ENCODE measurements around the gene SLC16A9. TPM values are rescaled to one million over a fixed set of nuclear protein-coding genes. Genes with fewer than 3 reads are reported as not detected.

The SLC16A9 gene
- total RNA-seq, 1 experiment from 2014 or later: 0.13 TPM

DNA sequence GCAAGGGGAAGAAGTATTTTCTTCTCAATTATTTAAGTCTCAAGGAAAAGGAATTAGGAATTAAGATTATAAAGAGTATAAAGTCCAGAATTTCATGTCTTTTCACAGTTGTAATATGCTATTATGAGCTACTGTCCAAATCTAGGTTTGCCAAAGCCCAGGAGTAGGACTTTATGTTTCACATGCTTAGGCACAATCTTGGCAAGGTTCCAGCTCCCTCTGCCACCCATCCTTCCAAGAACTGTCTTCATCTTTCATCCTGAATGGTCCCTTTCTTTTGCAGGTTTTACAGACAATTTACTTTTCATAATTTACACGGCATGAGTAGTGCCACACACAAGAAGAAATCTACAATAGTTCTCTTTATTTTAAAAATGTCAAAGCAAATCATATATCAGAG, 29.5 kb downstream of the SLC16A9 start:
- POLR2A ChIA-PET: no interaction called here
- no TSS peak for BruUV-seq (replicated peaks)
- in situ Hi-C loops (cut with HindIII; ENCODE audit: low pct_unique_long_range_greater_than_20kb, low sequenced_read_pairs): no loop called here
- intact Hi-C loops (cut with micrococcal nuclease; ENCODE audit: unreplicated experiment): no loop called here
- no peak for TF ChIP-seq TCF7L2 (IDR thresholded peaks at IDR 0.05; ENCODE audit: low read depth, low read length)
- TF ChIP-seq, protein P1, sequence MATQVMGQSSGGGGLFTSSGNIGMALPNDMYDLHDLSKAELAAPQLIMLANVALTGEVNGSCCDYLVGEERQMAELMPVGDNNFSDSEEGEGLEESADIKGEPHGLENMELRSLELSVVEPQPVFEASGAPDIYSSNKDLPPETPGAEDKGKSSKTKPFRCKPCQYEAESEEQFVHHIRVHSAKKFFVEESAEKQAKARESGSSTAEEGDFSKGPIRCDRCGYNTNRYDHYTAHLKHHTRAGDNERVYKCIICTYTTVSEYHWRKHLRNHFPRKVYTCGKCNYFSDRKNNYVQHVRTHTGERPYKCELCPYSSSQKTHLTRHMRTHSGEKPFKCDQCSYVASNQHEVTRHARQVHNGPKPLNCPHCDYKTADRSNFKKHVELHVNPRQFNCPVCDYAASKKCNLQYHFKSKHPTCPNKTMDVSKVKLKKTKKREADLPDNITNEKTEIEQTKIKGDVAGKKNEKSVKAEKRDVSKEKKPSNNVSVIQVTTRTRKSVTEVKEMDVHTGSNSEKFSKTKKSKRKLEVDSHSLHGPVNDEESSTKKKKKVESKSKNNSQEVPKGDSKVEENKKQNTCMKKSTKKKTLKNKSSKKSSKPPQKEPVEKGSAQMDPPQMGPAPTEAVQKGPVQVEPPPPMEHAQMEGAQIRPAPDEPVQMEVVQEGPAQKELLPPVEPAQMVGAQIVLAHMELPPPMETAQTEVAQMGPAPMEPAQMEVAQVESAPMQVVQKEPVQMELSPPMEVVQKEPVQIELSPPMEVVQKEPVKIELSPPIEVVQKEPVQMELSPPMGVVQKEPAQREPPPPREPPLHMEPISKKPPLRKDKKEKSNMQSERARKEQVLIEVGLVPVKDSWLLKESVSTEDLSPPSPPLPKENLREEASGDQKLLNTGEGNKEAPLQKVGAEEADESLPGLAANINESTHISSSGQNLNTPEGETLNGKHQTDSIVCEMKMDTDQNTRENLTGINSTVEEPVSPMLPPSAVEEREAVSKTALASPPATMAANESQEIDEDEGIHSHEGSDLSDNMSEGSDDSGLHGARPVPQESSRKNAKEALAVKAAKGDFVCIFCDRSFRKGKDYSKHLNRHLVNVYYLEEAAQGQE (IDR thresholded peaks at IDR 0.05; ENCODE audit: insufficient read depth in 1 of 2, low read depth in 2 of 2, low read length in 1 of 2): no peak
- no peak for TF ChIP-seq POLR2AphosphoS5 (IDR thresholded peaks at IDR 0.05; ENCODE audit: low read depth, low read length)
- TF ChIP-seq SIN3A (IDR thresholded peaks at IDR 0.05; ENCODE audit: borderline replicate concordance, insufficient read depth, low read depth, low read length): no peak
- TF ChIP-seq CTCF (IDR thresholded peaks at IDR 0.05): no peak
- ATAC-seq: no peak
- CTCF ChIA-PET: no interaction called here
- Histone ChIP-seq H3K36me3 (ENCODE audit: control insufficient read depth, insufficient read depth, low read length) (no peaks in the 10 kb centered on the region), H3K27ac (ENCODE audit: low read length) (no peak overlapping the region), H3K9me3 (ENCODE audit: control insufficient read depth, insufficient read depth, low read depth, low read length) (no peaks in the 10 kb centered on the region), H3K27me3 (ENCODE audit: control insufficient read depth, insufficient read depth, low read length) (0 out of 2 replicates have a peak, but pooled peaks cover 2% of the 10 kb centered on the region), H3K4me3 (ENCODE audit: low read depth in 2 of 2, low read length in 2 of 2) (no peak overlapping the region), H3K4me1 (ENCODE audit: control insufficient read depth, insufficient read depth, low read length) (no peaks in the 10 kb centered on the region)
- DNase-seq (ENCODE audit: low read depth, low spot score): no peak

GRCh38 chr10:59678884-59679301, 30.8 kb downstream of the SLC16A9 start:
- no peaks in the 10 kb centered on the region for H3K9me3 ChIP-seq (ENCODE audit: control insufficient read depth, insufficient read depth, low read depth, low read length)
- ChIA-PET CTCF (no interaction called here), POLR2A (no interaction called here)
- ATAC-seq (no peak), DNase-seq (ENCODE audit: low read depth, low spot score) (no peak)
- H3K27ac ChIP-seq (ENCODE audit: low read length): no peak overlapping the region
- no peak overlapping the region for H3K4me3 ChIP-seq (ENCODE audit: low read depth in 2 of 2, low read length in 2 of 2)
- in situ Hi-C loops (cut with HindIII; ENCODE audit: low pct_unique_long_range_greater_than_20kb, low sequenced_read_pairs) (no loop called here), intact Hi-C loops (cut with micrococcal nuclease; ENCODE audit: unreplicated experiment) (no loop called here)
- no TSS peak for BruUV-seq (replicated peaks)
- no peaks in the 10 kb centered on the region for H3K4me1 ChIP-seq (ENCODE audit: control insufficient read depth, insufficient read depth, low read length)
- H3K36me3 ChIP-seq (ENCODE audit: control insufficient read depth, insufficient read depth, low read length): no peaks in the 10 kb centered on the region
- H3K27me3 ChIP-seq (ENCODE audit: control insufficient read depth, insufficient read depth, low read length): no peaks in the 10 kb centered on the region; the same call in 1 of the 2 replicates
- TF ChIP-seq TCF7L2 (IDR thresholded peaks at IDR 0.05; ENCODE audit: low read depth, low read length) (no peak), CTCF (IDR thresholded peaks at IDR 0.05) (no peak)

Data from Panc1 (cell line).